ENCODE data around the gene NDST3.

Gene NDST3

GRCh38 chr4:118226311-118227010 lies 192.2 kb downstream of the NDST3 start:
- in situ Hi-C loops (cut with HindIII; ENCODE audit: low sequenced_read_pairs), result no loop called here
- H3K4me3 ChIP-seq (ENCODE audit: low read depth, low read length), result no peak overlapping the region
- no peak for TF ChIP-seq CTCF (IDR thresholded peaks at IDR 0.05; ENCODE audit: low read depth, low read length, missing control alignments)
- no peak for DNase-seq (ENCODE audit: low read depth)

- no peak overlapping the region for H3K4me3 ChIP-seq (ENCODE audit: low read depth, low read length)
- in situ Hi-C loops (cut with HindIII; ENCODE audit: low sequenced_read_pairs), result no loop called here
- TF ChIP-seq CTCF (IDR thresholded peaks at IDR 0.05; ENCODE audit: low read depth, low read length, missing control alignments), result no peak
- no peak for DNase-seq (ENCODE audit: low read depth)
Measured at GRCh38 chr4:118235566-118236120, 201.4 kb downstream of the NDST3 start.

- DNase-seq (ENCODE audit: low read depth), result no peak
- TF ChIP-seq CTCF (IDR thresholded peaks at IDR 0.05; ENCODE audit: low read depth, low read length, missing control alignments), result no peak
- in situ Hi-C loops (cut with HindIII; ENCODE audit: low sequenced_read_pairs), result no loop called here
- no peak overlapping the region for H3K4me3 ChIP-seq (ENCODE audit: low read depth, low read length)
Measured at GRCh38 chr4:118237531-118237930, 203.2 kb downstream of the NDST3 start.

GRCh38 chr4:118249890-118250289 lies 215.6 kb downstream of the NDST3 start:
- DNase-seq (ENCODE audit: low read depth), result no peak
- no peak overlapping the region for H3K4me3 ChIP-seq (ENCODE audit: low read depth, low read length)
- in situ Hi-C loops (cut with HindIII; ENCODE audit: low sequenced_read_pairs), result no loop called here
- no peak for TF ChIP-seq CTCF (IDR thresholded peaks at IDR 0.05; ENCODE audit: low read depth, low read length, missing control alignments)

- no peak for TF ChIP-seq CTCF (IDR thresholded peaks at IDR 0.05; ENCODE audit: low read depth, low read length, missing control alignments)
- in situ Hi-C loops (cut with HindIII; ENCODE audit: low sequenced_read_pairs), result no loop called here
- H3K4me3 ChIP-seq (ENCODE audit: low read depth, low read length), result no peak overlapping the region
- no peak for DNase-seq (ENCODE audit: low read depth)
Measured at GRCh38 chr4:118254368-118254767, 220.1 kb downstream of the NDST3 start.

- DNase-seq (ENCODE audit: low read depth), result no peak
- TF ChIP-seq CTCF (IDR thresholded peaks at IDR 0.05; ENCODE audit: low read depth, low read length, missing control alignments), result no peak
- H3K4me3 ChIP-seq (ENCODE audit: low read depth, low read length), result no peak overlapping the region
- in situ Hi-C loops (cut with HindIII; ENCODE audit: low sequenced_read_pairs), result no loop called here
Measured at GRCh38 chr4:118259111-118259510, 224.8 kb downstream of the NDST3 start.

Measured in astrocyte of the cerebellum (primary cell).